Measurements from ENCODE around the gene SIX4. TPM values are rescaled to one million over a fixed set of nuclear protein-coding genes. Genes with fewer than 3 reads are reported as not detected.
A peak's percentile ranks its signal among the peaks of the same experiment; 100 is the strongest.
"Not testable (repeated sequence)": the region's sequence is repeated elsewhere in the genome, so short reads cannot be mapped to it uniquely, and the experiment has no call there.

SIX4 gene
- 0.51 TPM in 2 replicates for total RNA-seq

- peak; percentile 54 to 88 for DNase-seq (ENCODE audit: low read depth in 2 of 2)
These were observed at the start of gene SIX4 for GRCh38 chr14:60723907-60724618. Gene SIX4 (minus strand): TSS chr14:60724351. CDS start chr14:60724074, 277 bp downstream.

GRCh38 chr14:60773558-60773957, 49.4 kb upstream of the SIX4 start:
- no peak for DNase-seq (ENCODE audit: low read depth in 2 of 2)

GRCh38 chr14:60771117-60771516, 47.0 kb upstream of the SIX4 start:
- DNase-seq (ENCODE audit: low read depth in 2 of 2), result no peak

DNA sequence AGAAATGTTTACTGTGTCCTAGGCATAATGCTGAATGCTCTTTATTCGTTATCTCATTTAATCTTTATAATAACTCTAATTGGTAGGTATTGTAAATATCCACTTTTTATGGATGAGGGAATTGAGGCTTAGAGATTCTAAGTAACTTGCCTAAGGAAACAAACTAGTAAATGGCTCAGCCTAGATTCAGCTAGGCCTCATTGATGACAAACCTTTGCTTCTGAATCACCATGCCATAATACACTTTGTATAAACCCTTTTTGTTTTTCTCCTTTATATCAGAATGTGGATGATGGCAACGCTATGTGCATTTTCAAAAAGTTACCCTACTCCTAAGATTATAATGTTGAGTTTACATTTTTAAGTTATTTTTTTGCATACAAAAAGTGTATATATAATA, 44.5 kb upstream of the SIX4 start:
- no peak for DNase-seq (ENCODE audit: low read depth in 2 of 2)

DNA sequence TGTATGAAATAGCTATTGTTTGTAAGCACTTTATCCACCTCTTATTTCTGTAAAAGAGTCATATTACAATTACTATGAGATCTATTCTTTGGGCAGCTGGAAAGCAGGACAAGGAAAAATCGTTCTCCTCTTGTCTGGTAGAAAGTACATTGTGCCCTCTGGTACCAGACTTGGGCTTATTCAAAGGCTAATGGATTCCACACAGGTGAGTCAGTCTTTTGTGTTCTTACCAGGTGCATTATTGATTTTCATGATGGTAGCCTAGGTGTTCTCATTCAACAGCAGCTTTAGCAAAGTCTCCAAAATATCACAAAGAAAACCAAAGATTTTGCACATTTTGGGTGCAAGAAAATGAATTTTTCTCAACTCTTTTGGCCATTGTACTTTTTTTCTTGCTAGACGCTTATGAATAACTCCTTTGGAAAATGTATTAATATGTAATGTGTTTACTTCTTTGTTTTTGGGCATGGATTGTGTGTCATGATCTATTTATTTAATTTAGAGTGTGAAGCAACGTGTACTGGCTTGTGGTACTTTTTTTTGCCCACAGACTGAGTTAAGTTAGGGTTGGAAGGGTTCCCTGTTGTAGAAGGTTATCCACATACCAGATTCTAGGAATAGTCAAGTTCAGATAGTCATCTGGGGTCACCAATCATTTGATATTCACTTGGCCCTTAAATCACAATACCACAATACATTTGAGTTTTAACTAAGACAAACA, 36.7 kb upstream of the SIX4 start:
- DNase-seq (ENCODE audit: low read depth in 2 of 2), result no peak

DNA sequence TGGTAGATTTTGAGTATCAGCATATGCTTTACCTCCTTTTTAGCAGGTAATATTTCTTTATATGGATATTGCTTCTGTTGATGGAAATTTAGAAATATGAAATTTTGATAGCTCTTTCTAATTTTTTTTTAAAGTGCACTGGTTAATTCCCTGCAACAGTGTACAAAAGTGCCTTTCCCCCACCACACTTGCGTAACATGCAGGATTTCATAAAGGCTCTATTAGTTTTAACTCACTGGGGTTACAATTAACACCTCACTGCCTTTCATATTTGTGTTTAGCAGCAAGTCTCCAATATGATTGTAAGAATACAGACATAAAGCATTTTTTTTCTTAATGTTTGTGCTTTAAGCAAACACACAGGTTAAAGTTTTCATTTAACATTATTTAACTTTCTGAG, 36.1 kb upstream of the SIX4 start:
- no peak for DNase-seq (ENCODE audit: low read depth in 2 of 2)

- DNase-seq (ENCODE audit: low read depth in 2 of 2), result no peak
These were observed 34.7 kb upstream of the SIX4 start for GRCh38 chr14:60758885-60759284.

GRCh38 chr14:60757567-60758002, 33.4 kb upstream of the SIX4 start:
- DNase-seq (ENCODE audit: low read depth in 2 of 2), result peak; percentile 40 to 69

- peak in 1 of 2 donors; percentile 7 for DNase-seq (ENCODE audit: low read depth in 2 of 2)
These were observed 32.7 kb upstream of the SIX4 start for GRCh38 chr14:60756847-60757246.

- no peak for DNase-seq (ENCODE audit: low read depth in 2 of 2)
These were observed 29.3 kb upstream of the SIX4 start for GRCh38 chr14:60753264-60754119.

DNA sequence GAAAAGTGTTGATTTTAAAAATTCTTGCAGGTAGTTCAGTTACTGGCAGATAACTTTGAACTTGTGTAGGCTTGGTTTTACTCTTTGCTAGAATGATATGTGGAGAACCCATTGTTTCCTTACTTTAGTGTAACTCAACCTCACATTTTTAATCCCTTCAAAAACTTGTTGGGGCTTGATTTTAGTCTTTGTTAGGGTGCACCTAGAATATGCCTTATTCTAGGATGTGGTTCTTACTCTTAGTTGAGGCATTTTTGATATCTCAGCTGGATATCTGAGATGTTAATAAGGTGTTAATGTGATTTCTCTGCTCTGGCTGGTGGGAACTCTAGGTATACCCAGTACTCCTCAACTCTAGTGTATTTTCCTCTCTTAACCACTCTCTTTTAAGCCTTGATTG, 20.4 kb upstream of the SIX4 start:
- no peak for DNase-seq (ENCODE audit: low read depth in 2 of 2)

GRCh38 chr14:60738843-60739508, 14.8 kb upstream of the SIX4 start:
- DNase-seq (ENCODE audit: low read depth in 2 of 2), result no peak

GRCh38 chr14:60736494-60736893, 12.3 kb upstream of the SIX4 start:
- peak in 1 of 2 donors; percentile 78 for DNase-seq (ENCODE audit: low read depth in 2 of 2)

DNA sequence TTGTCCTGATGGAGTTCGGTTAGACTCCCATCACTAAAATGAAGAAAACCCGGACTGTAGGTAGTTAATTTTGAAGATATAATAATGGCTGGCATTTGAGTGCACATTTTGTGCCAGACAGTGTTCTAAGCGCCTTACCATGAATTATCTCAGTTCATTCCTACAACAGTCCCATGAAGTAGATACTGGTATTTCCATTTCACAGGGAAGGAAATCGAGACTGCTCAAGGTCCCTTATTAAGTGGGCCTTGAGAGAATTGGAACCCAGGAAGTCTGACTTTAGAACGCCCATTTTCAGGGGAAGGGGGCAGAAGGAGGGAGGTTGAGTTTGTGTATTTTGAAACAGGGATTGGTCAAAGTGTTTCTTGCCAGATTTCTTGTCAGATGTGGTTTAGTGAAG, 11.3 kb upstream of the SIX4 start:
- DNase-seq (ENCODE audit: low read depth in 2 of 2), result peak in 1 of 2 donors; percentile 7

DNA sequence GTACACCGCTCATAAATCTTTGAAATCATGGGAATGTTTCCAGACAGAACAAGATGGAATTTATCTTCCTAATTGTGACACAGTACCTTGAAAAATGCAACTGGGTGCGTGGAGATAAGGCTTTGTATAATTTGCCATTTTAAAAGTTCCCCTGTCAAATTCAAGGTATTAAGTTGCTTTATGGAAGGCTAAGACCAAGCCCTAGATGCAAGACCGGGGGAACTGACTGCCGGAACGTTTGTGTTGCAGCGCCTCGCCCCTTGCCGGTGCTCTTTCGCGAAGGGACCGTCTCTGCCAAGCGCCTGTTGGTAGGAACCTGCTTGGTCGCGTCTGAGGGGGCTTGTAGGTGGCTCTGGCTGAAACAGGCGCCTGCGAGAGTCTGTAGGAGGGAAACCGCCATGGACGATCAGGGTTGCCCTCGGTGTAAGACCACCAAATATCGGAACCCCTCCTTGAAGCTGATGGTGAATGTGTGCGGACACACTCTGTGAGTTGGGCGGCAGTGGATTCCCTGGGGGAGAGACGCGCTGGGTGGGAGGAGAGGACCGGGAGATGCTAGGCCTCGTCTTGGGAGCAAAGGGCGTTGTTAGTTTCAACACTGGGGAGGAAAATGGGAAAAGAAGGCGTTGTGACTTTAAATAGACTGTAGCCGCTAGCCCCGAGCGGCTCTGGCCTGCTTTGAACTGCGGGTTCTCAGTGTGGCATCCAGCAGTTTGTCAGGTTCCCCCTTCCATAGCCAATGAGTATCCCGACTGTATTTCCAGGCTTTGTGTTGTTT, 10.5 kb upstream of the SIX4 start, which contains the start of gene MNAT1:
MNAT1 (plus strand) TSS at position 297 of the 778 bp plus-strand sequence; CDS start at position 399, 102 bp downstream.
- peak; percentile 68 to 89 for DNase-seq (ENCODE audit: low read depth in 2 of 2)

DNA sequence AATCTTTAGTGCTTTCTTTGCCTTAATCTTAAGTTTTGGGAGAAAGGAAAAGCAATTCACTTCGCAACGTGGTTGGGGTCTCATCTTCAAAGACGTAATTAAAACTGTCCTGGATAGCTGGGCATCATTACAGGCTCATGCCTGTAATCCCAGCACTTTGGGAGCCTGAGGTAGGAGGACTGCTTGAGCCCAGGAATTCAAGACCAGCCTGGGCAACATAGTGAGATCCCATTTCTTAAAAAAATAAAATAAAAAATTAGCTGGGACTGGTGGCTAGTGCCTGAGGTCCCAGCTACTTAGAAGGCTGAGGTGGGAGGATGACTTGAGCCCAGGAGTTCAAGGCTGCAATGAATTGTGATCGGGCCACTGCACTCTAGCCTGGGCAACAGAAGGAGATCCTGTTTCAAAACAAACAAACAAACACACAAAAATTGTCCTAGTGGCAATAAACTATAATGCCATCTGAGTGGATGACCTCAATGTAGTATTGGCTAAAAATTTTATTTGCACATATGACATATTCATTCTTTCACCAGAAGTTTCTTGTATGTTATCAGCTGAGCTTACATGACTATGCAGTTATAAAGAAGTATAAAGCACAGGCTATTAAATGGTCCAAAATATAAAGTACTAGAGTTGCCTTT, 8.8 kb upstream of the SIX4 start:
- no peak for DNase-seq (ENCODE audit: low read depth in 2 of 2)

DNA sequence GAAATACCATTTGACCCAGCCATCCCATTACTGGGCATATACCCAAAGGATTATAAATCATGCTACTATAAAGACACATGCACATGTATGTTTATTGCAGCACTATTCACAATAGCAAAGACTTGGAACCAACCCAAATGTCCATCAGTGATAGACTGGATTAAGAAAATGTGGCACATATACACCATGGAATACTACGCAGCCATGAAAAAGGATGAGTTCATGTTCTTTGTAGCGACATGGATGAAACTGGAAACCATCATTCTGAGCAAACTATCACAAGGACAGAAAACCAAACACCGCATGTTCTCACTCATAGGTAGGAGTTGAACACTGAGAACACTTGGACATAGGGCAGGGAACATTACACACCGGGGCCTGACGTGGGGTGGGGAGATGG, 7.1 kb upstream of the SIX4 start:
- DNase-seq (ENCODE audit: low read depth in 2 of 2), result not testable (repeated sequence)

DNA sequence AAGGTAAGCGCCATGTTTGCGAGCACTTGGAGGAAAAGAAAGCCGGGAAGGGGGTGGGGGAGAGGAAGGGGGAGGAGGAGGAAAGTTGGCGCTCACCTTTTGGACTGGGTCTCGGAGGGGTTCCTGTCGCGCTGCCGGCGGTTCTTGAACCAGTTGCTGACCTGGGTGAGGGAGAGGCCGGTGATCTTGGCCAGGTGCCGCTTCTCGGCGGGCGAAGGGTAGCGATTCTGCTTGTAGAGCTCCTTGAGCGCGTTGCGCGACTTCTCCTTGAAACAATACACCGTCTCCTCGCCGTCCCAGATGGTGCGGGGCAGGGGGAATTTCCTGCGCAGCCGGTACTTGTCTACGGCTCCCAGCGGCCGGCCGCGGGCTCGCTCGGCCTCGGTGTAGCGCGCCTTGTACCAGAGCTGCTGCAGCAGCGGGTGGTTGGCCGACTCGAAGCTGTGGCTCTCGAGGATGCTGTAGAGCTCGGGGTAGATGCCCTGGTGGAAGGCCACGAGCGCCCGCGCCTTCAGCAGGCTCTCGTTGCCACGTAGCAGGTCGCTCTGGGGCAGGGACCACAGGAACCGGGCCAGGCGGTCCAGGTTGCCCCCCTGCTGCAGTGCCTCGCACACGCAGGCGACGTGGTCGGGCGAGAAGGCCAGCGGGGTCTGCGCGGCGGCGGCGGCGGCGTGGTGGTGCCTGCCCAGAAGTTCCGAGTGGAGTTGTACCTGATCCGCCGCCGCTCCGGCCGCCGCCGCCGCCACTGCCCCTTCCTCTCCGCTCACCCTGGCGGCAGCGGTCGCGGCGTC, 840 bp downstream of the SIX4 start:
- peak in 1 of 2 donors; percentile 57 for DNase-seq (ENCODE audit: low read depth in 2 of 2)

Data from dermis microvascular lymphatic vessel endothelial cell (primary cell).